H1 (cell line): ENCODE results near the gene FRMD6. TPM values are rescaled to one million over a fixed set of nuclear protein-coding genes. Genes with fewer than 3 reads are reported as not detected.

Source experiments
- CTCF ChIA-PET: fragments of 300-600 bp; sonication (Branson Sonifier 250); formaldehyde crosslinking; loops from one replicate; lab custom pipeline; 2021; ENCODE audit not compliant: partially characterized antibody; lab: Charles Lee
- POLR2A ChIA-PET: fragments of 300-600 bp; sonication (Branson Sonifier 250); formaldehyde crosslinking; loops from one replicate; lab custom pipeline; 2021; ENCODE audit warnings: inconsistent platforms; ENCODE audit not compliant: partially characterized antibody; lab: Charles Lee
- DNase-seq, 2 experiments: peaks; one replicate each; pipeline versions ENCODE4 v3.0.0 to v3.0.0-alpha.2; 2010 to 2022; ENCODE audit warnings: low spot score in 2 of 2, low read depth in 1 of 2, mixed read lengths in 1 of 2
- FAIRE-seq: peaks from 2 replicates; lab custom pipeline; 2011; peaks lifted over from hg19 to GRCh38; lab: Jason Lieb, UNC
- H2AFZ ChIP-seq: 2 replicates; pipeline ENCODE4 v1.8.1; 2012; ENCODE audit warnings: low read length, inconsistent platforms
- H2AK5ac ChIP-seq: 2 replicates; pipeline ENCODE4 v1.6.1; 2013; ENCODE audit warnings: low read depth, low read length
- H2BK120ac ChIP-seq: replicated peaks from 2 replicates; pipeline ENCODE3; 2013; ENCODE audit warnings: low read depth, low read length, inconsistent platforms
- H2BK12ac ChIP-seq: 2 replicates; pipeline ENCODE4 v1.6.1; 2013; ENCODE audit warnings: low read depth, low read length
- H2BK15ac ChIP-seq: 2 replicates; pipeline ENCODE4 v1.6.1; 2013; ENCODE audit warnings: low read length
- H2BK20ac ChIP-seq: 2 replicates; pipeline ENCODE4 v1.6.1; 2013; ENCODE audit warnings: low read length
- H2BK5ac ChIP-seq: 2 replicates; pipeline ENCODE4 v1.6.1; 2013; ENCODE audit warnings: low read depth, low read length
- H3K14ac ChIP-seq: 2 replicates; pipeline ENCODE4 v1.6.1; 2013; ENCODE audit warnings: inconsistent platforms; ENCODE audit not compliant: insufficient read length
- H3K18ac ChIP-seq: 2 replicates; pipeline ENCODE4 v1.6.1; 2013; ENCODE audit warnings: low read length; ENCODE audit errors: extremely low read depth
- H3K23ac ChIP-seq: 2 replicates; pipeline ENCODE4 v1.6.1; 2013; ENCODE audit warnings: inconsistent platforms; ENCODE audit not compliant: insufficient read length
- H3K23me2 ChIP-seq: 2 replicates; pipeline ENCODE4 v1.6.1; 2013; ENCODE audit warnings: low read depth, low read length
- H3K27ac ChIP-seq: 2 replicates; pipeline ENCODE4 v1.6.1; 2011; ENCODE audit warnings: low read depth, low read length, inconsistent platforms
- H3K27me3 ChIP-seq, 4 experiments: replicated peaks in 1 of 4; 1 replicate in 1 of 4; 2 replicates in 3 of 4; pipeline versions ENCODE4 v1.6.1 to v1.8.1; 2011 to 2013; ENCODE audit warnings: low read length in 3 of 4, mild to moderate bottlenecking in 3 of 4, inconsistent platforms in 2 of 4, mixed read lengths in 2 of 4, moderate library complexity in 1 of 4; ENCODE audit not compliant: control insufficient read depth in 3 of 4, insufficient read depth in 3 of 4; ENCODE audit errors: extremely low read depth in 1 of 4
- H3K36me3 ChIP-seq, 4 experiments: 2 replicates each; pipeline versions ENCODE4 v1.6.1 to v1.8.1; 2011 to 2013; ENCODE audit warnings: mild to moderate bottlenecking in 4 of 4, low read length in 3 of 4, moderate library complexity in 2 of 4, control low read depth in 1 of 4, inconsistent platforms in 1 of 4; ENCODE audit not compliant: insufficient read depth in 4 of 4, control insufficient read depth in 2 of 4
- H3K4ac ChIP-seq: replicated peaks from 2 replicates; pipeline ENCODE3; 2013; ENCODE audit warnings: low read length, low read depth, mixed read lengths, inconsistent platforms; ENCODE audit not compliant: insufficient read length
- H3K4me1 ChIP-seq, 4 experiments: replicated peaks in 1 of 4; 1 replicate in 1 of 4; 2 replicates in 3 of 4; pipeline versions ENCODE4 v1.6.1 to v1.8.1; 2011 to 2013; ENCODE audit warnings: low read length in 3 of 4, inconsistent platforms in 2 of 4, mixed read lengths in 1 of 4; ENCODE audit not compliant: insufficient read depth in 4 of 4, control insufficient read depth in 3 of 4
- H3K4me2 ChIP-seq, 2 experiments: 2 replicates each; pipeline versions ENCODE4 v1.6.1 to v1.8.1; 2011 to 2013; ENCODE audit warnings: low read depth in 2 of 2, low read length in 2 of 2, control low read depth in 1 of 2, inconsistent platforms in 1 of 2, mild to moderate bottlenecking in 1 of 2; ENCODE audit not compliant: insufficient read depth in 1 of 2
- H3K4me3 ChIP-seq, 4 experiments: fragments of 200-600, 300-600 bp in 1 of 4; sonication (generic), shearing (Covaris generic), sonication (Bioruptor Twin) in 1 of 4; 2 replicates each; pipeline versions ENCODE4 v1.5.1 to v1.8.1; 2011 to 2016; ENCODE audit warnings: low read length in 4 of 4, low read depth in 3 of 4, control low read depth in 2 of 4, inconsistent platforms in 2 of 4, mild to moderate bottlenecking in 2 of 4, mixed read lengths in 1 of 4, moderate library complexity in 1 of 4; ENCODE audit not compliant: insufficient read depth in 2 of 4; ENCODE audit errors: extremely low read depth in 1 of 4
- H3K56ac ChIP-seq: replicated peaks from 2 replicates; pipeline ENCODE3; 2013; ENCODE audit warnings: low read depth, mild to moderate bottlenecking, mixed read lengths, low read length, inconsistent platforms; ENCODE audit not compliant: insufficient read length
- H3K79me1 ChIP-seq: 2 replicates; pipeline ENCODE4 v1.6.1; 2013; ENCODE audit warnings: low read depth, low read length, control low read depth
- H3K79me2 ChIP-seq, 2 experiments: 2 replicates each; pipeline versions ENCODE4 v1.6.1 to v1.8.1; 2012 to 2013; ENCODE audit warnings: low read length in 2 of 2, mild to moderate bottlenecking in 2 of 2, inconsistent platforms in 1 of 2; ENCODE audit not compliant: insufficient read depth in 2 of 2, control insufficient read depth in 1 of 2
- H3K9ac ChIP-seq, 4 experiments: replicated peaks in 1 of 4; 1 replicate in 1 of 4; 2 replicates in 3 of 4; pipeline versions ENCODE4 v1.6.1 to v1.8.1; 2011 to 2013; ENCODE audit warnings: low read depth in 3 of 4, low read length in 3 of 4, control low read depth in 2 of 4, mild to moderate bottlenecking in 2 of 4, moderate library complexity in 2 of 4, inconsistent platforms in 1 of 4; ENCODE audit errors: extremely low read depth in 1 of 4
- H3K9me3 ChIP-seq, 2 experiments: 2 replicates each; pipeline versions ENCODE4 v1.6.1 to v1.8.1; 2012 to 2013; ENCODE audit warnings: mild to moderate bottlenecking in 2 of 2, moderate library complexity in 2 of 2, control low read depth in 1 of 2, inconsistent platforms in 1 of 2, low read depth in 1 of 2, low read length in 1 of 2, mixed read lengths in 1 of 2; ENCODE audit not compliant: insufficient read depth in 2 of 2
- H4K20me1 ChIP-seq, 2 experiments: replicated peaks in 1 of 2; 2 replicates each; pipeline versions ENCODE3 to v1.8.1; 2011 to 2013; ENCODE audit warnings: inconsistent platforms in 2 of 2, low read length in 2 of 2, mild to moderate bottlenecking in 1 of 2; ENCODE audit not compliant: insufficient read depth in 2 of 2, control insufficient read depth in 1 of 2
- H4K5ac ChIP-seq: 2 replicates; pipeline ENCODE4 v1.6.1; 2013; ENCODE audit warnings: low read length, low read depth, mixed read lengths, inconsistent platforms; ENCODE audit not compliant: insufficient read length
- H4K8ac ChIP-seq: 2 replicates; pipeline ENCODE4 v1.8.0; 2013; ENCODE audit warnings: mild to moderate bottlenecking, moderate library complexity, low read length, inconsistent platforms; ENCODE audit not compliant: insufficient read depth; ENCODE audit errors: extremely low read depth
- H4K91ac ChIP-seq: replicated peaks from 2 replicates; pipeline ENCODE3; 2013; ENCODE audit warnings: low read length, mixed read lengths, inconsistent platforms; ENCODE audit not compliant: insufficient read length
- ASH2L ChIP-seq: fragments of 200-600, 300-600 bp; sonication (generic); IDR thresholded peaks from one replicate; pipeline ENCODE4 v1.7.1; 2017; ENCODE audit warnings: low read length
- ATF2 ChIP-seq: IDR thresholded peaks from 2 replicates; pipeline ENCODE4 v1.6.1; 2012; ENCODE audit warnings: low read length, inconsistent platforms
- CEBPB ChIP-seq: IDR thresholded peaks from 2 replicates; pipeline ENCODE4 v1.6.1; 2012; ENCODE audit warnings: low read depth, low read length
- CHD1 ChIP-seq: IDR thresholded peaks from 2 replicates; pipeline ENCODE4 v1.6.1; 2012; ENCODE audit warnings: low read depth, low read length, improper control_type of control experiment
- CREB1 ChIP-seq: IDR thresholded peaks from 2 replicates; pipeline ENCODE4 v1.6.1; 2012; ENCODE audit warnings: inconsistent platforms
- FOSL1 ChIP-seq: IDR thresholded peaks from 2 replicates; pipeline ENCODE4 v1.6.1; 2011; ENCODE audit warnings: mild to moderate bottlenecking, low read depth, low read length, moderate library complexity; ENCODE audit not compliant: insufficient read depth
- JUN ChIP-seq: IDR thresholded peaks from 2 replicates; pipeline ENCODE4 v1.6.1; 2011; ENCODE audit warnings: low read depth, mild to moderate bottlenecking, improper control_type of control experiment, low read length
- KDM4A ChIP-seq: IDR thresholded peaks from one replicate; pipeline ENCODE4 v1.7.1; 2012; ENCODE audit warnings: low read depth, mild to moderate bottlenecking, moderate library complexity, low read length, inconsistent platforms; ENCODE audit not compliant: severe bottlenecking
- PHF8 ChIP-seq: fragments of 200-600 bp; sonication (generic); conservative IDR thresholded peaks from 2 replicates; pipeline ENCODE4 v1.7.1; 2012; ENCODE audit warnings: low read depth, mild to moderate bottlenecking, inconsistent platforms, low read length, moderate library complexity
- POLR2AphosphoS5 ChIP-seq: IDR thresholded peaks from 2 replicates; pipeline ENCODE4 v1.6.1; 2011; ENCODE audit warnings: low read depth, low read length
- RFX5 ChIP-seq: IDR thresholded peaks from 2 replicates; pipeline ENCODE4 v1.6.1; 2011; ENCODE audit warnings: low read depth, low read length, improper control_type of control experiment, borderline replicate concordance
- RXRA ChIP-seq: IDR thresholded peaks from 2 replicates; pipeline ENCODE4 v1.6.1; 2011; ENCODE audit warnings: low read depth, mild to moderate bottlenecking, low read length, moderate library complexity; ENCODE audit not compliant: insufficient read depth
- SAP30 ChIP-seq: fragments of 300-600 bp; sonication (generic); IDR thresholded peaks from 2 replicates; pipeline ENCODE4 v1.7.1; 2012; ENCODE audit warnings: low read length, moderate library complexity, mild to moderate bottlenecking, inconsistent platforms; ENCODE audit not compliant: insufficient read depth, insufficient replicate concordance
- SP4 ChIP-seq: IDR thresholded peaks from 2 replicates; pipeline ENCODE4 v1.6.1; 2012; ENCODE audit warnings: low read length, inconsistent platforms
- TAF1 ChIP-seq: IDR thresholded peaks from 2 replicates; pipeline ENCODE4 v1.6.1; 2011; ENCODE audit warnings: mild to moderate bottlenecking, low read depth, low read length
- TCF12 ChIP-seq: IDR thresholded peaks from 2 replicates; pipeline ENCODE4 v1.6.1; 2011; ENCODE audit warnings: low read depth, mild to moderate bottlenecking, low read length
- polyA plus RNA-seq, 7 experiments: library from polyadenylated mRNA; depleted of rRNA in 3 of 7; stranded (reverse) in 5 of 7; unstranded in 2 of 7; fragments of >200 nt in 5 of 7; fragments of 200-250 nt in 2 of 7; gene quantifications; 1 replicate in 5 of 7; 2 replicates in 1 of 7; 4 replicates in 1 of 7; pipeline versions ENCODE4 v1.2.1 to v1.2.3, GENCODE V29; 2011 to 2013; ENCODE audit warnings: missing spikeins in 2 of 7, mixed read lengths in 2 of 7
- total RNA-seq: library from RNA; stranded (reverse); fragmentation: NEBNext Ultra II Directional; extraction: Animal tissue kit (Norgen Biotek cat#: 25700); gene quantifications from 2 replicates; pipeline ENCODE4 v1.2.1, GENCODE V29; 2021

The FRMD6 gene
- total and polyA plus RNA-seq, 2 of the 8 experiments (the other 6 are each of a cell fraction or from before 2014, with no cell fraction given) = 5.4 to 23.7 TPM

GRCh38 chr14:51676549-51676948 lies 24.8 kb downstream of the FRMD6 start:
- no peak overlapping the region for H2BK120ac ChIP-seq
- H2BK12ac ChIP-seq = no peak overlapping the region
- H3K9ac ChIP-seq = no peak overlapping the region
- no peak overlapping the region for H2BK20ac ChIP-seq
- CTCF ChIA-PET = no interaction called here
- no peaks in the 10 kb centered on the region for H3K36me3 ChIP-seq
- H4K8ac ChIP-seq = no peak overlapping the region
- no peak overlapping the region for H4K5ac ChIP-seq
- H3K4me2 ChIP-seq = no peak overlapping the region
- H2AFZ ChIP-seq = no peak overlapping the region
- H3K4me3 ChIP-seq = no peak overlapping the region
- no peak overlapping the region for H3K4ac ChIP-seq
- no peak overlapping the region for H3K18ac ChIP-seq
- POLR2A ChIA-PET = no interaction called here
- H3K79me2 ChIP-seq = peaks cover 0 to 4% of the 10 kb centered on the region in 2 experiments; a peak in 1 of 4 replicates
- H2BK15ac ChIP-seq = no peak overlapping the region
- no peaks in the 10 kb centered on the region for H4K20me1 ChIP-seq
- no peak overlapping the region for H3K27ac ChIP-seq
- no peaks in the 10 kb centered on the region; the same call in 1 of the 2 replicates for H3K79me1 ChIP-seq
- no peaks in the 10 kb centered on the region; a peak in 1 of 7 replicates for H3K4me1 ChIP-seq
- H3K9me3 ChIP-seq = no peaks in the 10 kb centered on the region
- H3K27me3 ChIP-seq = no peaks in the 10 kb centered on the region
- DNase-seq (no peak), FAIRE-seq (no peak)
- no peak overlapping the region for H2AK5ac ChIP-seq
- no peak overlapping the region for H2BK5ac ChIP-seq
- no peak overlapping the region for H3K23ac ChIP-seq
- no peaks in the 10 kb centered on the region for H3K23me2 ChIP-seq
- no peak overlapping the region for H3K56ac ChIP-seq
- no peak overlapping the region for H4K91ac ChIP-seq
- H3K14ac ChIP-seq = no peak overlapping the region
- TF ChIP-seq FOSL1 = no peak
- no peak for TF ChIP-seq PHF8
- no peak for TF ChIP-seq POLR2AphosphoS5
- TF ChIP-seq CHD1 = no peak
- no peak for TF ChIP-seq CEBPB
- no peak for TF ChIP-seq SAP30
- no peak for TF ChIP-seq SP4
- no peak for TF ChIP-seq TAF1
- TF ChIP-seq RFX5 = no peak
- no peak for TF ChIP-seq KDM4A
- no peak for TF ChIP-seq RXRA
- TF ChIP-seq ATF2 = no peak
- no peak for TF ChIP-seq CREB1
- TF ChIP-seq JUN = no peak
- no peak for TF ChIP-seq TCF12
- TF ChIP-seq ASH2L = no peak
